CD4-positive, alpha-beta memory T cell (primary cell): ENCODE measurements around the gene DHRS13. TPM values are rescaled to one million over a fixed set of nuclear protein-coding genes. Genes with fewer than 3 reads are reported as not detected.

ENCODE experiments used
- CTCF ChIA-PET: fragments of 350-600 bp; sonication (Branson Sonifier 250); formaldehyde crosslinking; loops from one replicate; lab custom pipeline; 2021; ENCODE audit warnings: inconsistent platforms; ENCODE audit not compliant: partially characterized antibody; lab: Charles Lee
- POLR2A ChIA-PET: fragments of 350-600 bp; sonication (Branson Sonifier 250); formaldehyde crosslinking; loops from one replicate; lab custom pipeline; 2021; ENCODE audit not compliant: partially characterized antibody; lab: Charles Lee
- DNase-seq, 5 donors: peaks; one replicate each; pipeline versions ENCODE4 v3.0.0 to v3.0.0-alpha.2; 2020 to 2022; ENCODE audit warnings: mixed read lengths in 1 of 5
- H3K27ac ChIP-seq: one replicate; pipeline ENCODE4 v1.7.0; 2013; ENCODE audit warnings: low read depth, low read length
- H3K27me3 ChIP-seq: 2 replicates; pipeline ENCODE4 v1.7.0; 2013; ENCODE audit warnings: mild to moderate bottlenecking, low read length, moderate library complexity; ENCODE audit not compliant: insufficient read depth
- H3K36me3 ChIP-seq: 2 replicates; pipeline ENCODE4 v1.7.0; 2013; ENCODE audit warnings: mild to moderate bottlenecking, low read length, moderate library complexity; ENCODE audit not compliant: insufficient read depth
- H3K4me1 ChIP-seq: 2 replicates; pipeline ENCODE4 v1.7.0; 2013; ENCODE audit warnings: mild to moderate bottlenecking, low read length, moderate library complexity; ENCODE audit not compliant: insufficient read depth
- H3K4me3 ChIP-seq, 2 donors: one replicate each; pipeline ENCODE4 v1.7.0; 2013; ENCODE audit warnings: low read length in 2 of 2, mild to moderate bottlenecking in 1 of 2
- H3K9me3 ChIP-seq, 2 donors: one replicate each; pipeline ENCODE4 v1.7.0; 2013; ENCODE audit warnings: low read length in 2 of 2, control low read depth in 1 of 2; ENCODE audit not compliant: control insufficient read depth in 1 of 2
- H3K27ac Mint-ChIP-seq, 7 donors: one replicate each; pipeline ENCODE4 v1.8.0; 2020 to 2021; ENCODE audit warnings: mixed read lengths in 7 of 7, mild to moderate bottlenecking in 6 of 7, inconsistent platforms in 3 of 7, moderate library complexity in 3 of 7
- H3K27me3 Mint-ChIP-seq, 2 donors: one replicate each; pipeline ENCODE4 v1.8.0; 2020 to 2021; ENCODE audit warnings: mixed read lengths in 2 of 2
- H3K36me3 Mint-ChIP-seq, 2 donors: one replicate each; pipeline ENCODE4 v1.8.0; 2020 to 2021; ENCODE audit warnings: mixed read lengths in 2 of 2, inconsistent platforms in 1 of 2, mild to moderate bottlenecking in 1 of 2
- H3K4me1 Mint-ChIP-seq, 4 donors: one replicate each; pipeline ENCODE4 v1.8.0; 2020 to 2021; ENCODE audit warnings: mixed read lengths in 4 of 4, mild to moderate bottlenecking in 1 of 4
- H3K4me3 Mint-ChIP-seq, 8 donors: one replicate each; pipeline ENCODE4 v1.8.0; 2020 to 2021; ENCODE audit warnings: mixed read lengths in 8 of 8, mild to moderate bottlenecking in 7 of 8, moderate library complexity in 6 of 8, inconsistent platforms in 3 of 8
- H3K9me3 Mint-ChIP-seq, 8 donors: one replicate each; pipeline ENCODE4 v1.8.0; 2020 to 2021; ENCODE audit warnings: mixed read lengths in 8 of 8, mild to moderate bottlenecking in 5 of 8, inconsistent platforms in 3 of 8, moderate library complexity in 1 of 8
- intact Hi-C: fragments of 100-400 bp; cut with micrococcal nuclease; formaldehyde crosslinking; loops from one replicate; pipeline ENCODE4 v1.15.1; 2023
- polyA plus RNA-seq, 2 donors: library from polyadenylated mRNA; unstranded; fragments of 300-500 nt; fragmentation: Illumina TruSeq; gene quantifications; one replicate each; pipeline ENCODE4 v1.2.3, GENCODE V29; 2021
- total RNA-seq, 2 experiments: library from RNA; stranded (reverse); gene quantifications; one replicate each; pipeline ENCODE4 v1.2.3, GENCODE V29; 2021

The DHRS13 gene
- total and polyA plus RNA-seq, 4 experiments from 2014 or later: 15.1 to 49.6 (median 32.1) TPM

- H3K4me1 Mint-ChIP-seq: peaks cover 34 to 62% (median 48%) of the 10 kb centered on the region in 4 donors
- Histone ChIP-seq H3K4me3 (no peak overlapping the region), H3K27me3 (no peaks in the 10 kb centered on the region), H3K36me3 (peaks cover 4% of the 10 kb centered on the region), H3K9me3 (no peaks in the 10 kb centered on the region), H3K4me1 (peaks cover 43% of the 10 kb centered on the region), H3K27ac (peak overlapping the region; percentile 76)
- peak overlapping the region in 6 of 7 donors; percentile 89 to 97 (median 92) for H3K27ac Mint-ChIP-seq
- ChIA-PET CTCF (interaction anchor here (0.8 to 4.6 kb wide), 18 partner anchors 8 to 173 kb away, joined by 3 to 48 read pairs (median 8); partner anchors contain the start of genes FAM222B, NEK8, PHF12 and TLCD1), POLR2A (interaction anchor here (0.8 to 9.9 kb wide), 11 partner anchors 10 to 174 kb away, joined by 3 to 193 read pairs (median 3); partner anchors contain the start of genes FAM222B, NEK8, PHF12 and TLCD1)
- H3K9me3 Mint-ChIP-seq: no peaks in the 10 kb centered on the region
- no peaks in the 10 kb centered on the region for H3K27me3 Mint-ChIP-seq
- peaks cover 6 to 39% of the 10 kb centered on the region in 2 donors for H3K36me3 Mint-ChIP-seq
- no peak for DNase-seq
- H3K4me3 Mint-ChIP-seq: peak overlapping the region; percentile 83 to 97 (median 90)
- intact Hi-C loops: no loop called here
Observed at GRCh38 chr17:28900986-28901726, 1.7 kb downstream of the DHRS13 start.

GRCh38 chr17:28899212-28899815 lies 3.6 kb downstream of the DHRS13 start:
- intact Hi-C loops: no loop called here

GRCh38 chr17:28898527-28898955 lies 4.3 kb downstream of the DHRS13 start:
- H3K27ac ChIP-seq: peak overlapping the region; percentile 88
- H3K27me3 ChIP-seq: no peaks in the 10 kb centered on the region
- peak overlapping the region; percentile 86 to 90 for H3K4me3 ChIP-seq
- peaks cover 65% of the 10 kb centered on the region for H3K4me1 ChIP-seq
- ChIA-PET CTCF (interaction anchor here (1.1 to 5.6 kb wide), 10 partner anchors 12 to 172 kb away, joined by 3 to 55 read pairs (median 9); partner anchors contain the start of genes FAM222B and TLCD1), POLR2A (interaction anchor here (0.8 to 9.9 kb wide), 15 partner anchors 10 to 179 kb away, joined by 3 to 193 read pairs (median 11); partner anchors contain the start of genes ERAL1, FAM222B, NEK8 and PHF12)
- Mint-ChIP-seq H3K27me3 (no peaks in the 10 kb centered on the region), H3K9me3 (no peaks in the 10 kb centered on the region), H3K36me3 (peaks cover 6 to 31% of the 10 kb centered on the region in 2 donors), H3K4me3 (peak overlapping the region in 7 of 8 donors; percentile 29 to 98 (median 95)), H3K4me1 (peaks cover 45 to 77% (median 64%) of the 10 kb centered on the region in 4 donors), H3K27ac (peak overlapping the region; percentile 41 to 100 (median 95))
- H3K36me3 ChIP-seq: no peaks in the 10 kb centered on the region
- H3K9me3 ChIP-seq: no peaks in the 10 kb centered on the region
- intact Hi-C loops: no loop called here
- DNase-seq: no peak

More at GRCh38 chr17:28899212-28899815, 3.6 kb downstream of the DHRS13 start:
- Histone ChIP-seq H3K27me3 (no peaks in the 10 kb centered on the region), H3K4me1 (peaks cover 57% of the 10 kb centered on the region), H3K4me3 (no peak overlapping the region), H3K27ac (no peak overlapping the region), H3K36me3 (no peaks in the 10 kb centered on the region), H3K9me3 (no peaks in the 10 kb centered on the region)
- H3K9me3 Mint-ChIP-seq: no peaks in the 10 kb centered on the region
- no peak for DNase-seq
- ChIA-PET CTCF (interaction anchor here (1.4 to 5.6 kb wide), 7 partner anchors 18 to 173 kb away, joined by 3 to 55 read pairs (median 11); partner anchors contain the start of genes FAM222B and TLCD1), POLR2A (interaction anchor here (1.2 to 9.9 kb wide), 7 partner anchors 10 to 180 kb away, joined by 3 to 193 read pairs (median 16); partner anchors contain the start of genes ERAL1, NEK8, PHF12 and RPL23A)
- peak overlapping the region; percentile 26 to 95 (median 66) for H3K4me3 Mint-ChIP-seq
- H3K27ac Mint-ChIP-seq: peak overlapping the region; percentile 69 to 95 (median 80)
- peaks cover 6 to 28% of the 10 kb centered on the region in 2 donors for H3K36me3 Mint-ChIP-seq
- no peaks in the 10 kb centered on the region for H3K27me3 Mint-ChIP-seq
- peaks cover 42 to 75% (median 59%) of the 10 kb centered on the region in 4 donors for H3K4me1 Mint-ChIP-seq

GRCh38 chr17:28897769-28898526 lies 4.9 kb downstream of the DHRS13 start:
- intact Hi-C loops: loop anchor here (1.0 to 2.0 kb wide), 2 partner anchors 21 to 28 kb away; no protein-coding TSS in a partner anchor
- Mint-ChIP-seq H3K27me3 (no peaks in the 10 kb centered on the region), H3K27ac (peak overlapping the region; percentile 94 to 100 (median 96)), H3K4me1 (peaks cover 45 to 77% (median 65%) of the 10 kb centered on the region in 4 donors), H3K36me3 (peaks cover 6 to 37% of the 10 kb centered on the region in 2 donors), H3K4me3 (peak overlapping the region; percentile 90 to 98 (median 96)), H3K9me3 (no peaks in the 10 kb centered on the region)
- H3K27me3 ChIP-seq: no peaks in the 10 kb centered on the region
- no peaks in the 10 kb centered on the region for H3K9me3 ChIP-seq
- peak overlapping the region; percentile 88 for H3K27ac ChIP-seq
- H3K36me3 ChIP-seq: no peaks in the 10 kb centered on the region
- H3K4me1 ChIP-seq: peaks cover 65% of the 10 kb centered on the region
- ChIA-PET POLR2A (interaction anchor here (0.7 to 9.9 kb wide), 24 partner anchors 10 to 396 kb away, joined by 3 to 193 read pairs (median 8); partner anchors contain the start of genes ERAL1, FAM222B, NEK8 and NUFIP2), CTCF (interaction anchor here (0.8 to 5.6 kb wide), 13 partner anchors 12 to 219 kb away, joined by 3 to 55 read pairs (median 5); partner anchors contain the start of genes FAM222B and TLCD1)
- peak overlapping the region; percentile 86 to 90 for H3K4me3 ChIP-seq
- DNase-seq: peak in 2 of 5 donors; percentile 12 to 53

- H3K27ac Mint-ChIP-seq: peak within 1 kb of the TSS; percentile 95 to 100 (median 96)
- intact Hi-C loops: loop anchor here (1.0 to 2.0 kb wide), 2 partner anchors 20 to 29 kb away; no protein-coding TSS in a partner anchor
- no peaks in the 10 kb centered on the region for H3K27me3 Mint-ChIP-seq
Observed at GRCh38 chr17:28896884-28897768, 5.8 kb downstream of the DHRS13 start, which contains the start of gene FLOT2. Gene FLOT2 (minus strand): TSS chr17:28897733. CDS start chr17:28897574, 159 bp downstream.

More at GRCh38 chr17:28896884-28897768, 5.8 kb downstream of the DHRS13 start, which contains the start of gene FLOT2:
- no peaks in the 10 kb centered on the region for H3K36me3 ChIP-seq
- H3K4me3 Mint-ChIP-seq: peak within 1 kb of the TSS; percentile 91 to 98 (median 96)
- peaks cover 47 to 83% (median 65%) of the 10 kb centered on the region in 4 donors for H3K4me1 Mint-ChIP-seq
- ChIA-PET POLR2A (interaction anchor here (0.6 to 9.9 kb wide), 23 partner anchors 9 to 397 kb away, joined by 3 to 193 read pairs (median 8); partner anchors contain the start of genes FAM222B, NEK8, NUFIP2 and PHF12), CTCF (interaction anchor here (0.8 to 5.6 kb wide), 13 partner anchors 12 to 220 kb away, joined by 3 to 55 read pairs (median 5); partner anchors contain the start of genes FAM222B and TLCD1)
- DNase-seq: peak; percentile 65 to 81 (median 74)
- H3K9me3 ChIP-seq: no peaks in the 10 kb centered on the region
- peak within 1 kb of the TSS; percentile 86 to 90 for H3K4me3 ChIP-seq
- no peaks in the 10 kb centered on the region for H3K9me3 Mint-ChIP-seq
- H3K4me1 ChIP-seq: peaks cover 73% of the 10 kb centered on the region
- peaks cover 6 to 37% of the 10 kb centered on the region in 2 donors for H3K36me3 Mint-ChIP-seq
- H3K27ac ChIP-seq: peak within 1 kb of the TSS; percentile 88
- no peaks in the 10 kb centered on the region for H3K27me3 ChIP-seq
